ENCODE data around the gene APP. TPM values are rescaled to one million over a fixed set of nuclear protein-coding genes. Genes with fewer than 3 reads are reported as not detected.
"Not testable (repeated sequence)": the region's sequence is repeated elsewhere in the genome, so short reads cannot be mapped to it uniquely, and the experiment has no call there.

Gene APP
- total RNA-seq, 2 donors from 2014 or later: 506 to 721 TPM

DNA sequence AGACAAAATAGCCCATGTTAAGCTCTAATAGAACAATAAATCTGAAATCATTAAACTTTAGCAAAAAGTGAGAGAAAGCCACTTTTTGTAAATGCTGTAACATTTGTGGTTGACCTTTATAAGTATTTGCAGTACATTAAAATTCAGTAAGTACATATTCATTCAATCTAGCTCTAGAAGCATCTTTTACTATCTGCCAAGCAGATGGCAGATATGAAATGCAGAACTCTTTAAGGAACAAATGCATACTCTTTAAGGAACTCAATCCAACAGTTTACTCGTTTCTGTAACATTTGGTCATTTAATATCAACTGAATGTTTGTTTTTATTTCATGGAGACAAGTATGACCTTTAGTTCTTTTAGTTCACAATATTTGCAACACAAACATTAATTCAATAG, 150.1 kb downstream of the APP start:
- intact Hi-C loops (cut with DNase I): no loop called here
- no peaks in the 10 kb centered on the region for H3K27me3 ChIP-seq
- no peak overlapping the region for H3K4me3 ChIP-seq
- H3K9me3 ChIP-seq: no peaks in the 10 kb centered on the region
- TF ChIP-seq, protein P1, sequence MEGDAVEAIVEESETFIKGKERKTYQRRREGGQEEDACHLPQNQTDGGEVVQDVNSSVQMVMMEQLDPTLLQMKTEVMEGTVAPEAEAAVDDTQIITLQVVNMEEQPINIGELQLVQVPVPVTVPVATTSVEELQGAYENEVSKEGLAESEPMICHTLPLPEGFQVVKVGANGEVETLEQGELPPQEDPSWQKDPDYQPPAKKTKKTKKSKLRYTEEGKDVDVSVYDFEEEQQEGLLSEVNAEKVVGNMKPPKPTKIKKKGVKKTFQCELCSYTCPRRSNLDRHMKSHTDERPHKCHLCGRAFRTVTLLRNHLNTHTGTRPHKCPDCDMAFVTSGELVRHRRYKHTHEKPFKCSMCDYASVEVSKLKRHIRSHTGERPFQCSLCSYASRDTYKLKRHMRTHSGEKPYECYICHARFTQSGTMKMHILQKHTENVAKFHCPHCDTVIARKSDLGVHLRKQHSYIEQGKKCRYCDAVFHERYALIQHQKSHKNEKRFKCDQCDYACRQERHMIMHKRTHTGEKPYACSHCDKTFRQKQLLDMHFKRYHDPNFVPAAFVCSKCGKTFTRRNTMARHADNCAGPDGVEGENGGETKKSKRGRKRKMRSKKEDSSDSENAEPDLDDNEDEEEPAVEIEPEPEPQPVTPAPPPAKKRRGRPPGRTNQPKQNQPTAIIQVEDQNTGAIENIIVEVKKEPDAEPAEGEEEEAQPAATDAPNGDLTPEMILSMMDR (IDR thresholded peaks at IDR 0.05): no peak
- H3K27ac ChIP-seq: no peak overlapping the region
- no peaks in the 10 kb centered on the region for H3K4me1 ChIP-seq
- no peak overlapping the region for H3K9ac ChIP-seq (ENCODE audit: low read depth in 2 of 2, low read length in 2 of 2)
- DNase-seq: no peak
- H3K36me3 ChIP-seq: no peaks in the 10 kb centered on the region

DNA sequence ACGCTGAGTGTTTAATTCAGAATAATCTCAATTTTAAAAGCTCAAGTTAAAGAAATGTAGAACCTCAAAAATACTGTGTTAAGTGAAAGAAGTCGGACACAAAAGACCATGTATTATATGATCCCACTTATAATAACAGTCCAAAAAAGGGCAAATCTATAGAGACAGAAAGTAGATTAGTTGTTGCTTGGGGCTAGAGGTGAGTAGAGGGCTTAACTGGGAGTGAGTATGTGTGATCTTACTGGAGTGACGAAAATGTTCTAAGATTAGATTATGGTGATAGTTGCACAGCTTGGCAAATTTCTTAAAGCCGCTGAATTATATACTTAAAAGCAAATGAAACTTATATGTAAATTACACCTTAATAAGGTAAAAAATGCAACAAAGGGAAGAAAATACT, 150.5 kb downstream of the APP start:
- Histone ChIP-seq H3K36me3 (no peaks in the 10 kb centered on the region), H3K27me3 (no peaks in the 10 kb centered on the region), H3K9me3 (no peaks in the 10 kb centered on the region), H3K9ac (ENCODE audit: low read depth in 2 of 2, low read length in 2 of 2) (no peak overlapping the region), H3K27ac (no peak overlapping the region), H3K4me3 (no peak overlapping the region), H3K4me1 (no peaks in the 10 kb centered on the region)
- no peak for DNase-seq
- TF ChIP-seq, protein P1 (IDR thresholded peaks at IDR 0.05): no peak
- intact Hi-C loops (cut with DNase I): no loop called here

DNA sequence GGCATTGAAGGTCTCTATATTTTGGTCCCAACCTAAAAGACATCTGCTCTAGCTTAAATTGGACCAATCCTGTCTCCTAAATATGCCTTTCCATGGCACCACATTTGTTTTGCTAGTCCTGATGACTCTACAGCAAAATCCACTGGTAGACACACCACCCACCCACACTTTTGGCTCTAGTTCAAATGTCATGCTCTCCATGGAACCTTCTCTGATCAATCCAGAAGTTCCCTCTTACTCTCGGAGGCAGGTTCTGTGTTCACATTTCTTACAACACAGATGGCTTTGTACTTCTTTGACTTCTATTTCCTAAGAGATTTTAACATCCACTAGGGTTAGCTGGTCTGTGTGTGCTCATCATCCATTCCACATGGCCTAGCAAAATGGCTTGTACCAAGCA, 151.3 kb downstream of the APP start:
- H3K27me3 ChIP-seq: no peaks in the 10 kb centered on the region
- no peak for DNase-seq
- TF ChIP-seq, protein P1 (IDR thresholded peaks at IDR 0.05): no peak

DNA sequence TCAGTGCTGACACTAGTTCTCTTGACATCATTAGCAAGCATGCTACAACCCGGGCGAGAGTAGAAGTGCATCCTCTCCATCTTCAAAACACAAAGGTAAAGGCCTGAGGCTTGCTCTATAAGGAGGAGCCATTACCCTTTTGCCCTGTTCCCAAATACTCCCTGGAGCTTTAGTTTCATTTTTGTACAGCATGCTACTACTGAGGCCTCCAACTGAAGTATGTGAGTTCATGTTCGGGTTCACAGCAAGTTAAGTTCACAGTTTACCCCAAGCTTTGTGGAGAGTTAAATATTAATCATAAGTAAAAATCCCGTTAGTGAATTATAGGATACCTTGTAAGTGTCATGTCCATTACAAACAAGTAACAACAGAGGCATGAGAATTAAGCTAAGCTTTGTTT, 156.6 kb downstream of the APP start:
- no peaks in the 10 kb centered on the region for H3K9me3 ChIP-seq
- H3K9ac ChIP-seq (ENCODE audit: low read depth in 2 of 2, low read length in 2 of 2): no peak overlapping the region
- no peak overlapping the region for H3K27ac ChIP-seq
- H3K36me3 ChIP-seq: no peaks in the 10 kb centered on the region
- H3K4me1 ChIP-seq: no peaks in the 10 kb centered on the region
- no peaks in the 10 kb centered on the region for H3K27me3 ChIP-seq
- intact Hi-C loops (cut with DNase I): no loop called here
- no peak for DNase-seq
- TF ChIP-seq, protein P1 (IDR thresholded peaks at IDR 0.05): no peak
- H3K4me3 ChIP-seq: no peak overlapping the region

More for the DNA sequence above, 151.3 kb downstream of the APP start:
- Histone ChIP-seq H3K9me3 (no peaks in the 10 kb centered on the region), H3K36me3 (no peaks in the 10 kb centered on the region), H3K27ac (no peak overlapping the region), H3K9ac (ENCODE audit: low read depth in 2 of 2, low read length in 2 of 2) (no peak overlapping the region), H3K4me3 (no peak overlapping the region), H3K4me1 (no peaks in the 10 kb centered on the region)
- intact Hi-C loops (cut with DNase I): no loop called here

DNA sequence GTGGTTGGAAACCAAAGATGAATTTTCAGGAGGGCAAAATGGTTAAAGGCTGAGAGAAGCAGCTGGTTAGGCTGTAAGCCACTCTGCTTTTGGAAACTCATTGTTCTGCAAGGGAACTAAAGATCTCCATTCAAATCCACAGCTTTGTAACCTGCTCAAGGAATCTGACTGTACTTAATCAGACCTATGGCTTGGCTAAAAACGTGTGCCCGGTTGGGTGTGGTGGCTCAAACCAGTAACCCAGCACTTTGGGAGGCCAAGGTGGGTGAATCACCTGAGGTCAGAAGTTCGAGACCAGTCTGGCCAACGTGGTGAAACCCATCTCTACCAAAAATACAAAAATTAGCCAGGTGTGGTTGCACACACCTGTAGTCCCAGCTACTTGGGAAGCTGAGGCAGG, 158.1 kb downstream of the APP start:
- not testable (repeated sequence) for H3K27ac ChIP-seq

DNA sequence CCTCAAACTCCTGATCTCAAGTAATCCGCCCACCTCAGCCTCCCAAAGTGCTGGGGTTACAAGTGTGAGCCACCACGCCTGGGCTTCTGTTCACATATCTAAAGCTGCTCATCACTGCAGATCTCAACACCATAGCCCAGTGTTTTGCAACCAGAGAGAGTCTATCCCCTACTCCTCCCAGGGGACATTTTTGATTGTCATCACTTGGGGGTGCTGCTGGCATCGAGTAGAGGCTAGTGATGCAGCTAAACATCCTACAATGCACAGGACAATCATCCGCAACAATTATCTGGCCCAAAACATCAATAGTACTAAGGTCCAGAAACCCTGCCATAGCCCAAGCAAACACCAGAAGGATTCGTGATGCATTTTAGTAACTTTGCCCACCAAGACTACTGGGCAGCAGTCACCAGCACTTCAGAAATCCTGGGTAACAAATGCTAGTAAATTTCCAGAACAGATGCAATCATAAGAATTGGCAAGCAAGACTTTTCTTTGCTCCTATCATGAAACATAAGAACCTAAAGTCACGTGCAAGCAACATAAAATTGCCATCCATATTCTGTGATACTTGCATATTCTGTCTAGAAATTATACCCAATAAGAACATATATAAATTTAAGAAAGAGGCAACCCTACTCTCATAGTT, 159.2 kb downstream of the APP start:
- H3K9ac ChIP-seq (ENCODE audit: low read depth in 2 of 2, low read length in 2 of 2): no peak overlapping the region

More for the DNA sequence above, 158.1 kb downstream of the APP start:
- intact Hi-C loops (cut with DNase I); H3K9me3 ChIP-seq; H3K27me3 ChIP-seq; H3K4me3 ChIP-seq; H3K4me1 ChIP-seq; H3K9ac ChIP-seq (ENCODE audit: low read depth in 2 of 2, low read length in 2 of 2); DNase-seq; H3K36me3 ChIP-seq: not testable (repeated sequence)

More for the DNA sequence above, 159.2 kb downstream of the APP start:
- no peaks in the 10 kb centered on the region for H3K9me3 ChIP-seq
- H3K4me3 ChIP-seq: no peak overlapping the region
- no peaks in the 10 kb centered on the region for H3K27me3 ChIP-seq
- H3K4me1 ChIP-seq: no peaks in the 10 kb centered on the region
- DNase-seq: no peak
- TF ChIP-seq, protein P1 (IDR thresholded peaks at IDR 0.05): no peak
- H3K27ac ChIP-seq: no peak overlapping the region
- H3K36me3 ChIP-seq: no peaks in the 10 kb centered on the region
- intact Hi-C loops (cut with DNase I): no loop called here

Data from colonic mucosa (tissue), 4 donors.